Lower leg skin (tissue), 3 donors: Measurements from ENCODE around the gene PTPRN2.

Experiments
- POLR2A ChIP-seq, 2 donors: fragments of 450-650 bp; IDR thresholded peaks; one replicate each; pipeline ENCODE4 v1.6.1; 2016 to 2017; ENCODE audit warnings: antibody characterized with exemption in 2 of 2, mild to moderate bottlenecking in 1 of 2, moderate library complexity in 1 of 2
- TF ChIP-seq, protein P1 (sequence below), 3 donors: fragments of 450-650 bp; IDR thresholded peaks; one replicate each; pipeline ENCODE4 v1.5.1; 2016; ENCODE audit warnings: antibody characterized with exemption in 3 of 3, mild to moderate bottlenecking in 3 of 3, moderate library complexity in 2 of 3

DNA sequence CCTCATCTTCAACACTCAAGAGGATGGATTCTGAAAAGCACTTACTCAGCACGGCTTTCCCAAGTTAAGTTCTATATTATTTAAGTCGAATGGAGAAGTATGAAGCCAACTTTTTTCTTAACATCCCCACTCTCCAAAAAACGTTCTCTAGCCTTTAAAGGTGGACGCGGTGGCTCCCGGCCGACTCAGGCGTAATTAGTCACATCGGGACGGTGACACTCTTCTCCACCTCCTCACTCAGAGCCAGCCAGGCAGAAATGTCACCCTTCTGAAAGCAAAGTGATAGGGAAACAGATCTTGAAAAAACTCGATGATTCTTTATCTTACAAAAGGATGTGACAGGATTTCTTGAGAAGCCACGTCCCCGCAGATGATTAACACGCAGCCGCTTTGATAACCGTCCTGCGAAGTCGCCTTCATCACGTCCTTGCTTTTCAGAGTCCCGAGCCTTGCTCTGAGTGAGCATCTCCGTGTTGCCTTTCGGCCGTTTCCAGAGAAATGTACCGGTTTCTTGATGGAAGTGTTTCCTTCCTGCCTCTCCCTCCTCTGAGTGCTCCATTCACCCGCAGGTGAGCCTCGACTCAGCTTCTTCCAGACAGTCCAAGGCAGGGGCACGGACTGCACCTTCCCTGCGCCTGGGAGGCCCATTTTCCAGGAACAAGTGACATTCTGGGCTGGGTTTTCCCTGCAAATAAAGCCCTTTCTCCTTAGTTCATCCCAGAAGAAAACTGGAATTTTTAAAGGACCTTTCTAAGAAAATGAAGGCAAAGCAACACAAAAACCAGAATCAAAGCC, 936.1 kb downstream of the PTPRN2 start:
- TF ChIP-seq, protein P1, sequence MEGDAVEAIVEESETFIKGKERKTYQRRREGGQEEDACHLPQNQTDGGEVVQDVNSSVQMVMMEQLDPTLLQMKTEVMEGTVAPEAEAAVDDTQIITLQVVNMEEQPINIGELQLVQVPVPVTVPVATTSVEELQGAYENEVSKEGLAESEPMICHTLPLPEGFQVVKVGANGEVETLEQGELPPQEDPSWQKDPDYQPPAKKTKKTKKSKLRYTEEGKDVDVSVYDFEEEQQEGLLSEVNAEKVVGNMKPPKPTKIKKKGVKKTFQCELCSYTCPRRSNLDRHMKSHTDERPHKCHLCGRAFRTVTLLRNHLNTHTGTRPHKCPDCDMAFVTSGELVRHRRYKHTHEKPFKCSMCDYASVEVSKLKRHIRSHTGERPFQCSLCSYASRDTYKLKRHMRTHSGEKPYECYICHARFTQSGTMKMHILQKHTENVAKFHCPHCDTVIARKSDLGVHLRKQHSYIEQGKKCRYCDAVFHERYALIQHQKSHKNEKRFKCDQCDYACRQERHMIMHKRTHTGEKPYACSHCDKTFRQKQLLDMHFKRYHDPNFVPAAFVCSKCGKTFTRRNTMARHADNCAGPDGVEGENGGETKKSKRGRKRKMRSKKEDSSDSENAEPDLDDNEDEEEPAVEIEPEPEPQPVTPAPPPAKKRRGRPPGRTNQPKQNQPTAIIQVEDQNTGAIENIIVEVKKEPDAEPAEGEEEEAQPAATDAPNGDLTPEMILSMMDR (IDR thresholded peaks at IDR 0.05): no peak
- TF ChIP-seq POLR2A (IDR thresholded peaks at IDR 0.05): no peak
